ENCODE results near the gene XCL1. TPM values are rescaled to one million over a fixed set of nuclear protein-coding genes. Genes with fewer than 3 reads are reported as not detected.

The XCL1 gene
- total and polyA plus RNA-seq, 5 experiments from 2014 or later = 0.36 to 1.5 (median 0.65) TPM; not detected in 2

DNA sequence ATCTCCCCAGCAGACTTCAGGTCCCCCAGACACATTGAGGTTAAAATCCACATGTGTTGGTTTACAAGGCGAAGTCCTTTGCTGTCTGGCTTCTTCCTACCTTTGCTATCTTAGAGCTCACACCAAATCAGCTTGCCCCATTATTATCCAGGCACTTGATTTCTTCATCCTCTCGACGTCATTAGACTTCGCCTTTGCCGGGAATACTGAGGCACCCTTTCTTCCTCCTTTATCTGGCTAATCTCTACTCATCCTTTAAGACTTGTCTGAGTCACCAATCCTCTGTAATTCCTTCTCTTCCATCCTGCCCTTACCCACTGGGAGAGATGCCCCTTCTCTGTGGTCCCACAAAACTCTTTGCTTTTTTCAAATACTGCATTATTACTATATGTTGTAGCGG is 23.4 kb upstream of the XCL1 start:
- H3K9me3 Mint-ChIP-seq = peaks cover 0 to 12% (median 0%) of the 10 kb centered on the region in 9 donors
- H3K27ac Mint-ChIP-seq = no peak overlapping the region
- H3K27me3 Mint-ChIP-seq = no peaks in the 10 kb centered on the region
- no peak for DNase-seq
- ATAC-seq = no peak
- H3K4me1 Mint-ChIP-seq = peaks cover 22 to 63% (median 49%) of the 10 kb centered on the region in 4 donors
- POLR2A ChIA-PET = no interaction called here
- no peak overlapping the region for H3K4me3 Mint-ChIP-seq
- no peaks in the 10 kb centered on the region for H3K36me3 Mint-ChIP-seq

DNA sequence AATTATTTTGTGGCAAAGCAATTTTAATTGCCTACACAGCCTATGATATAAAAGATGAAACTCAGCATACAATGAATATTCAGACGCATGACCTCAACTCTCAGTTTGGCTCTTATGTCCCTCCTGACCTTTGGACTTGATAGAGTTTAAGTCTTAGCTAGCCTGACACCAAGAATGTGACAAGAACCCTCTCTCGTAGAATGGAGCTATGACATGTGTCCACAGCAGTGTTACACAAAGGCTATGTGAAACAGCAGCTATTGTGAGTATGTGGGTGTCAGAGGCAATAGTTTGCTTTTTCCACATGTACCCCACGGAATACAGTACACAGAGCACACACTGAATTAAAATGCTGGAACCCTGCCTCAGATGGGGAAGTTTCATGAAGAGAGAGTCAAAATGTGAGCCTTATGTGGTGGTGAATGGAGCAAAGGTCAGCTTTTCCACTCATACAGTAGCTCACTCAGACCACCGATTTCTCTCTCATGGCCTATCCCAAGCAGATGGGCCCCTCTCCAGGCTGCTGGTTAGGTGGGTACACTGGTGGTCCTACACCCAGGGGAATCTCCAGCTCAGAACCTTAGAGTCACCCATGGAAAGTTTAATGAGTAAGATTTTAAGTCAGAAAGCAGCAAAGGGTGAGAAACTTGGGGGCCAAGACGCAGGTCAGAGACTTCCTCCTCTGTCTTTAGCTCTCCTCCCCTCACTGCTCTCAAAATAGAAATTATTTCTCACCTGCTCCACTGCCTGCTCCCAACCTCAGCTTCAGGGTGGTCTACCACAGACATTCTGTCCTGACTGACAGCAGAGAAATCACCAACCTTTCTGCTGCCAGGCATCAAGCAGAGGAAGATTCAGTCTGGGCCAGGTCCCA is 22.5 kb upstream of the XCL1 start:
- no peak for ATAC-seq

DNA sequence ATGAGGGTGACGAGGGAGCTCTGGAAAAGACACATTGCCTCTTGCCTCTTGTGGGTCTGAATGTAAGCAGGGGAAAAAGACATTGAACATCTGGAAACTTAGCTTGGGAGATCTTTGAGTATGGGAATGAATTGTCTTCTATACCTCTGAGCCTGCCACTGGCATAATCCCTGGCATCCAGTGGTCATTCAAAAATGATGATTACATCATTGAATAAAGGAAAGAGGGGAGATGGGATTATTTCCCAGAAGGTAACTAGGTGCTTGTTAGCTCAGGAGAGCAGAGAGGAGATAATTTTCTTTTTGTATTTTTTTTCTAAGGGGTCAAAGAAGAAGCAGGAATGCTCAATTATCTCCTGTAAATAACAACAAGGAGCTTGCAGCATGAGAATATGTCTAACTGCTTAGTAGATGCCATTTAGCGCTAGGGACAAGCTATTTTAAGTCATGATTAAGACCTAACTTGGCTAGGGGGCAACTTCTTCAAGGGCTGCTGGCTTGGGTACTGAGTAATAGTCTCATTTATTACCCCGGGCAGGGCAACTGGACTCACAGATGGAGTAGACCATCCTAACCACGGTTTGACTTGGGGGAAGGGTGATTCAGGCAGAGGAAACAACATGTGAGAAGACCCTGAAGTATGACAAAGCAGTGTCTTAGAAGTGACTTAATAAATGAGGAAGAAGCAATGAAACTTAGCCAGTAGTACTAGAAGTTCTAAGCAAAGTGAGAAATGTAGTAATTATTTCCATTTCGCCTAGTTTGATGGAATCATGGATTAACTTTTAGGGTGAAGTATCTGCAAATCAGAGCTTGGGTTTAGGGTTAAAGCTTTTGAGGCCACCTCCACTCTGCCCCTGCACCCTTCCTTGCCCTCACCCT is 21.6 kb upstream of the XCL1 start:
- no peak for DNase-seq
- POLR2A ChIA-PET = interaction anchor here (1.3 kb wide), 1 partner anchor 113 kb away, joined by 4 read pairs; no protein-coding TSS in a partner anchor
- ATAC-seq = no peak
- peaks cover 24 to 66% (median 53%) of the 10 kb centered on the region in 4 donors for H3K4me1 Mint-ChIP-seq
- H3K27ac Mint-ChIP-seq = peak overlapping the region in 6 of 10 donors; percentile 15 to 77 (median 58)
- H3K4me3 Mint-ChIP-seq = peak overlapping the region in 3 of 10 donors; percentile 26 to 31 (median 27)
- no peaks in the 10 kb centered on the region for H3K36me3 Mint-ChIP-seq
- peaks cover 0 to 2% (median 0%) of the 10 kb centered on the region in 9 donors for H3K9me3 Mint-ChIP-seq
- H3K27me3 Mint-ChIP-seq = no peaks in the 10 kb centered on the region

More for the DNA sequence above, 22.5 kb upstream of the XCL1 start:
- Mint-ChIP-seq H3K9me3 (peaks cover 0 to 9% (median 0%) of the 10 kb centered on the region in 9 donors), H3K36me3 (no peaks in the 10 kb centered on the region), H3K4me3 (peak overlapping the region in 2 of 10 donors; percentile 26 to 27), H3K4me1 (peaks cover 24 to 66% (median 53%) of the 10 kb centered on the region in 4 donors), H3K27ac (peak overlapping the region in 6 of 10 donors; percentile 11 to 77 (median 54)), H3K27me3 (no peaks in the 10 kb centered on the region)
- DNase-seq = no peak
- POLR2A ChIA-PET = interaction anchor here (1.3 kb wide), 1 partner anchor 112 kb away, joined by 4 read pairs; no protein-coding TSS in a partner anchor

DNA sequence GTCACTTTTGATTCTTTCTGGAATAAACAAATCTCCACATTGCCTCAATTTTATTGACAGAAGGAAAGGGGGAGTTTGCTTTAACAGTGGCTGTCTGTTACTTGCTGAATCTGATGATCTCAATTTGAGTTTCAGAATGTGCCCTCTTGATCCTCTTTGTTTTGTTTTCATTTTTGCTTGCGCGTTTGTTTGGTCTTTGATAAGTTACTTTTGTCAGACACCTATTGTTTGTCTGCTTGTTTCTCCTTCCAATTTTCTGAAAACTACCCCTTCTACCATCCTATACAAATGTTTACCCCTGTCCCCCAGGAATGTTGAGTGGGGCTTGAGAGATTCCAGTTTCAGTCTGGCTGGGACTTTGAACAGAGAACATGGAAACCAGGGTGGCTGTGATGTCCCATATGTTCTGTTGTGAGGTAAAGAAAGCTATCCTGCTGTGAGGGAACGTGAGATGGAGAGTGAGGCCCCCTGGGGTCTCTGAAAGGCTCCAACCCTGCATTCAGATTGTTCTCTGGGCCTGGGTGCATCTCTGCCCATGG is 20.8 kb upstream of the XCL1 start:
- DNase-seq = no peak
- peak overlapping the region in 5 of 10 donors; percentile 5 to 57 (median 55) for H3K27ac Mint-ChIP-seq
- ATAC-seq = no peak
- peaks cover 0 to 2% (median 0%) of the 10 kb centered on the region in 9 donors for H3K9me3 Mint-ChIP-seq
- POLR2A ChIA-PET = no interaction called here
- no peaks in the 10 kb centered on the region for H3K36me3 Mint-ChIP-seq
- H3K4me1 Mint-ChIP-seq = peaks cover 25 to 66% (median 53%) of the 10 kb centered on the region in 4 donors
- H3K4me3 Mint-ChIP-seq = peak overlapping the region in 2 of 10 donors; percentile 15 to 55
- H3K27me3 Mint-ChIP-seq = no peaks in the 10 kb centered on the region

DNA sequence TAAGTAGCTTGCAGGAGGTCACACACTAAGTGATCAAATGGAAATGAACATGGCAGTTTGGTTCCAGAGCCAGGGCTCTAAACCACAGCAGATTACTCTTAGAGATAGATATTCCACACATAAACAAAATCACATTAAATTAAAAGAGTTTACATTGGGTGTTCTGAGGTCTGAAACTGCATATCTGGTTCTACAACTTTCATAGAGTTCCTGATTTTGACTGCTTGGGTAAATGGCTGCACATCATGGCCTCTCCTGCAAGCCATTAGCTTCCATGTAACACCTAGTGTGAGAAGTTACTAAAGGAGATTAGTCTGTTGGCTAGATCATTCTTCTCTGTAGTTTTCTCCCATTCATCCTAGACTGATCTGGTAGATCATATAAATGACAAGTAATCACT is 19.8 kb upstream of the XCL1 start:
- DNase-seq = no peak
- Mint-ChIP-seq H3K4me1 (peaks cover 19 to 60% (median 50%) of the 10 kb centered on the region in 4 donors), H3K27me3 (no peaks in the 10 kb centered on the region), H3K27ac (peak overlapping the region in 1 of 10 donors; percentile 60), H3K9me3 (peaks cover 0 to 2% (median 0%) of the 10 kb centered on the region in 9 donors), H3K4me3 (no peak overlapping the region), H3K36me3 (no peaks in the 10 kb centered on the region)
- POLR2A ChIA-PET = no interaction called here
- no peak for ATAC-seq

DNA sequence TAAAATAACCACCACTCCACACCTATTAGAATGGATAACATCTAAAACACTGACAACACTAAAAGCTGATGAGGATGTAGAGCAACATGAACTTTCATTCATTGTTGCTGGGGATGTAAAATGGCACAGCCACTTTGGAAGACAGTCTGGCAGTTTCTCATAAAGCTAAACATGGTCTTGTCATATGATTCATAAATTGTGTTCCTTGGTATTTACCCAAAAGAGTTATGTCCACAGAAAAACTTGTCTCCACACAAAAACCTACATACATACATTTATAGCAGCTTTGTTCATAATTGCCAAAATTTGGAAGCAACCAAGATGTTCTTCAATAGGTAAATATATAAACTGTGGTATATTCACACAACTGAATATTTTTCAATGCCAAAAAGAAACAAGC is 16.0 kb upstream of the XCL1 start:
- H3K4me1 Mint-ChIP-seq = peaks cover 11 to 32% (median 28%) of the 10 kb centered on the region in 4 donors
- ATAC-seq (no peak), DNase-seq (no peak)
- no peaks in the 10 kb centered on the region for H3K27me3 Mint-ChIP-seq
- POLR2A ChIA-PET = no interaction called here
- no peak overlapping the region for H3K4me3 Mint-ChIP-seq
- peaks cover 0 to 14% (median 0%) of the 10 kb centered on the region in 9 donors for H3K9me3 Mint-ChIP-seq
- peaks cover 0 to 4% (median 0%) of the 10 kb centered on the region in 3 donors for H3K36me3 Mint-ChIP-seq
- no peak overlapping the region for H3K27ac Mint-ChIP-seq

DNA sequence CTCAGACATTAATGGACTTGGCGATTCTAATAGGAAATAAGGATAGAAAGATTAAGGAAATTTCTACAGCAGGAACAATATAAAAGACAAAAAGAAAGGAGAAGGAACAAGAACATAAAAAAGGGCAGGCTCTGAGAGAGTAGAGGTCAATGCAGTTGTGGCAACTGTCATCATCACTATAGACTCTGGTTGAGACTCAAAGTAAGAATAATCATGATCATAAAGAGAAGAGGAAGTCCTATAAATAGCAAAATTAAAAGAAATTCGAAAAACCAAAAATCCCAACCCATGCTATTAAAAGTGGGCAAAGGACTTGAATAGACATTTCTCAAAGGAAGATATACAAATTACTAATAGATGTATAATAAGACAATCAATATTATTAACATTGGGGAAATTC is 14.4 kb upstream of the XCL1 start:
- Mint-ChIP-seq H3K4me3 (no peak overlapping the region), H3K36me3 (peaks cover 0 to 4% (median 0%) of the 10 kb centered on the region in 3 donors), H3K4me1 (peaks cover 9 to 17% (median 14%) of the 10 kb centered on the region in 4 donors), H3K27me3 (no peaks in the 10 kb centered on the region), H3K9me3 (peaks cover 0 to 14% (median 0%) of the 10 kb centered on the region in 9 donors), H3K27ac (no peak overlapping the region)
- no peak for ATAC-seq
- POLR2A ChIA-PET = no interaction called here
- no peak for DNase-seq

DNA sequence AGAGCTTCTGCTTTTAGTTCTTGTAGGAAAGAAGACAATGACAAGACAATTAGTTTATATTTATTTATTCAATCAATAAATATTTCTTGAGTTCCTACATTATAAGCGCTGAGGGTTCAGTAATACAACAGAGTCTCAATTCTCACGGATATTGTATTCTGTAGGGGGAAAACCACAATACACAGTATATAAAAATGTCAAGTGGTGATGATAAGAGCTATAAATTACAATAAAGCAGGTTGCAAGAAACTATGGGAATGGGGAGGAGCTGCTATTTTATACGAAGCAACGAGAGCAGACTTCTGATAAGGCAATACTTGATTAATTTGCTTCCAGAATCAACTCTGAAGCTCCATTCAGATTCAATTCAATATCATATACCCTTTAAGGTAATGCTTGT is 10.6 kb upstream of the XCL1 start:
- Mint-ChIP-seq H3K4me3 (no peak overlapping the region), H3K9me3 (peaks cover 0 to 14% (median 0%) of the 10 kb centered on the region in 9 donors), H3K36me3 (peaks cover 0 to 4% (median 0%) of the 10 kb centered on the region in 3 donors), H3K27me3 (no peaks in the 10 kb centered on the region), H3K27ac (no peak overlapping the region), H3K4me1 (peaks cover 0 to 8% (median 5%) of the 10 kb centered on the region in 4 donors)
- no peak for DNase-seq
- POLR2A ChIA-PET = no interaction called here
- ATAC-seq = no peak

DNA sequence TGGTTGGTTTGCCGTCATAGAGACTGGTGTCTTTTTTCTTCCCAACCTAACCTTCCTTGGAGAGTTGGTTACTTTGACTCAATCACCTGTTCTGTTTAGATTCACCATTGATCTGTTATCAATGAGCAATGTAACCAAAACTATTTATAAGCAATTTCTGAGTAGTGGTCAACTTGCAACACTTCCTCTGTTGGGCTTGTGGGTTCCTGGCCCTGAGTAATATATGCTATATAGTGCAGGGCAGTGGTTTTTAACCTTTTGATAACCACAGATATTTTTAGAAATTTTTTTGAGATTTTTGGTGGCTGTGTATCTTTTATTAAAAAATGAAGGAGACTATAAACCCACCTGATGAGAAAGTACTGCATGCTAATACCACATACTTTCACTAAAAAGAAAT is 9.4 kb upstream of the XCL1 start:
- POLR2A ChIA-PET = no interaction called here
- Mint-ChIP-seq H3K27ac (no peak overlapping the region), H3K4me1 (peaks cover 0 to 7% (median 4%) of the 10 kb centered on the region in 4 donors), H3K9me3 (peaks cover 0 to 14% (median 0%) of the 10 kb centered on the region in 9 donors), H3K4me3 (no peak overlapping the region), H3K27me3 (no peaks in the 10 kb centered on the region), H3K36me3 (peaks cover 0 to 4% (median 0%) of the 10 kb centered on the region in 3 donors)
- ATAC-seq = no peak
- DNase-seq = no peak

DNA sequence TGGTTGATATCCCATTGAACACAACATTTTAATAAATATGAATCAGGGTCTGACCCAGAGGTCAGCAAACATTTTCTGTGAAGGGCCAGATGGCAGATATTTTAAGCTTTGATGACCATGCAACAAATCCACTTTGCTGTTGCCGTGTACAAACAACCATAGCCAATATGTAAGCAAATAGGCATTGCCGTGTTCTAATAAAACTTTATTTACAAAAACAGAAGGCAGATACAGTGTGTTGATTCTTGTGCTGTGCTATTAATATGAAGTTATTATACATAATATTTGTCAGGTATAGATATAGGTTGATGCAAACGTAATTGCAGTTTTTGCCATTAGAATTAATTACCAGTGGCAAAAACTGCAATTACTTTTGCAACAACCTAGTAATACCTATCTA is 8.8 kb upstream of the XCL1 start:
- no peak overlapping the region for H3K4me3 Mint-ChIP-seq
- H3K9me3 Mint-ChIP-seq = peaks cover 0 to 10% (median 0%) of the 10 kb centered on the region in 9 donors
- H3K36me3 Mint-ChIP-seq = peaks cover 0 to 4% (median 0%) of the 10 kb centered on the region in 3 donors
- peaks cover 0 to 13% (median 8%) of the 10 kb centered on the region in 4 donors for H3K4me1 Mint-ChIP-seq
- POLR2A ChIA-PET = no interaction called here
- no peak overlapping the region for H3K27ac Mint-ChIP-seq
- DNase-seq (no peak), ATAC-seq (no peak)
- no peaks in the 10 kb centered on the region for H3K27me3 Mint-ChIP-seq

DNA sequence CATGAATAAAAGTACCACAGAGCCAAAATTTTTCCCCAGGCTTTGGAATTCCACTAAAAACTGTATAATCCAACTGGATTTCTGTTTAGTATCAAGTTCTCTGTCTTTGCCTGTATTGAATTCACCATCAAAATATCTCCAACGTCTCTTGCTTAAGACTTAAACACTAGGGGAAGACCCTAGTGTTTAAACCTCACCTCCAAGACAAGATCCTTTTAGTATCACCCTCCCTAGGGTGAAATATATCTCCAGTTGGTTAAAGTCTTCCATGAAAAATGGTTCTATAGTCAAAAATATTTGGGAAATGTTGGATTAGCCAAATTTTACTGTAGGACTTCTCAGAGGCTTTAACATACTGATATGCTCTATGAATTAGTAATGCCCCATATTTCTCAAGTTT is 8.1 kb upstream of the XCL1 start:
- Mint-ChIP-seq H3K4me1 (peaks cover 0 to 11% (median 8%) of the 10 kb centered on the region in 4 donors), H3K27ac (no peak overlapping the region), H3K36me3 (no peaks in the 10 kb centered on the region), H3K4me3 (no peak overlapping the region), H3K27me3 (no peaks in the 10 kb centered on the region), H3K9me3 (peaks cover 0 to 4% (median 0%) of the 10 kb centered on the region in 9 donors)
- ATAC-seq (no peak), DNase-seq (no peak)
- POLR2A ChIA-PET = interaction anchor here (1.0 kb wide), 1 partner anchor 123 kb away, joined by 3 read pairs; no protein-coding TSS in a partner anchor

DNA sequence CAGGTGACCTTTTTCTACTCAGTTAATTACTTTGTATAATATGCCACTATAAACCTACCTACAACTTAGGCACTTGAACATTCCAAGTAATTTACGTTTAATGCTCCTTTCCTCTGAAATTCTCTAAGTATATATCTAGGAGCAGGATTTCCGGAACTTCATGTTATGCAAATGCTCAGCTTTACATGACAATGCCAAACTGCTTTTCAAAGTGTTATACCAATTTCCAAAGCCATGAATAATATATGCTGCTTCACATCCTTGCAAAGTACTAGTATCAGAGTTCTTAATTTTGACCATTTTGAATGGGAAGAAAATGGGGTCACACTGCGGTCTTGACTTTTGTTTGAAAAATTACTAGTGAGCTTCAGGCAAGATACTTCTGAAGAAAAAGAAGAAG is 5.8 kb upstream of the XCL1 start:
- POLR2A ChIA-PET = interaction anchor here (1.3 to 1.5 kb wide), 2 partner anchors 31 to 128 kb away, joined by 3 to 5 read pairs; no protein-coding TSS in a partner anchor
- no peaks in the 10 kb centered on the region for H3K27me3 Mint-ChIP-seq
- peaks cover 5 to 20% (median 19%) of the 10 kb centered on the region in 4 donors for H3K4me1 Mint-ChIP-seq
- H3K9me3 Mint-ChIP-seq = no peaks in the 10 kb centered on the region
- ATAC-seq = no peak
- no peak overlapping the region for H3K27ac Mint-ChIP-seq
- no peak overlapping the region for H3K4me3 Mint-ChIP-seq
- DNase-seq = no peak
- no peaks in the 10 kb centered on the region for H3K36me3 Mint-ChIP-seq
